Measurements from ENCODE around the gene TSPAN32. TPM values are rescaled to one million over a fixed set of nuclear protein-coding genes. Genes with fewer than 3 reads are reported as not detected.

TSPAN32 gene
- total RNA-seq, 2 donors from 2014 or later: 8.1 to 14.8 TPM

Other genes starting within 250 kb of the TSPAN32 start
- gene IGF2, start 162.6 kb upstream of the TSPAN32 start, total RNA-seq: 100 to 1,000 TPM in 1 of 2 donors, 1 to 10 TPM in 1; 7.4 to 287 TPM
- not detected for gene INS, start 140.8 kb upstream of the TSPAN32 start, total RNA-seq
- not detected for gene TH, start 130.2 kb upstream of the TSPAN32 start, total RNA-seq
- 1 to 10 TPM; 1.2 to 5.1 TPM for gene ASCL2, start 31.4 kb upstream of the TSPAN32 start, total RNA-seq
- 10 to 100 TPM in 1 of 2 donors, 1 to 10 TPM in 1; 8.4 to 24.6 TPM for gene C11orf21, start 95 bp upstream of the TSPAN32 start, total RNA-seq
- 100 to 1,000 TPM; 147 to 170 TPM for gene CD81, start 75.3 kb downstream of the TSPAN32 start, total RNA-seq
- gene TSSC4, start 98.7 kb downstream of the TSPAN32 start, total RNA-seq: 10 to 100 TPM; 19.7 to 58.7 TPM
- not detected for gene TRPM5, start 142.5 kb downstream of the TSPAN32 start, total RNA-seq
- 1 to 10 TPM; 7.0 to 9.7 TPM for gene KCNQ1, start 143.0 kb downstream of the TSPAN32 start, total RNA-seq

All from activated T-helper 17 cell treated with anti-CD3 and anti-CD28 coated beads, Interleukin-2, amount 50 U/mL, for 72 hours (primary cell).